CD4-positive, alpha-beta T cell treated with Interleukin-15 for 4 hours (primary cell): ENCODE measurements around the gene PTCD3.

Source experiments
- DNase-seq: peaks from one replicate; pipeline ENCODE4 v3.0.0-alpha.2; 2020; ENCODE audit warnings: low spot score

Gene PTCD3

GRCh38 chr2:86082756-86083155, 23.3 kb upstream of the PTCD3 start:
- DNase-seq, result no peak

- no peak for DNase-seq
Observed at GRCh38 chr2:86087936-86088850, 17.8 kb upstream of the PTCD3 start.

- DNase-seq, result no peak
Observed at GRCh38 chr2:86094229-86094628, 11.8 kb upstream of the PTCD3 start.

- DNase-seq, result no peak
Observed at GRCh38 chr2:86097114-86097896, 8.7 kb upstream of the PTCD3 start.

GRCh38 chr2:86097913-86098312, 8.1 kb upstream of the PTCD3 start:
- no peak for DNase-seq

GRCh38 chr2:86102157-86102556, 3.9 kb upstream of the PTCD3 start:
- DNase-seq, result no peak

- peak; percentile 82 for DNase-seq
Observed at GRCh38 chr2:86105252-86105968, 625 bp upstream of the PTCD3 start, which contains the start of gene POLR1A. TSS of gene POLR1A (minus strand) at chr2:86105886. CDS start at chr2:86105776, 110 bp downstream.

GRCh38 chr2:86107031-86107430, 996 bp downstream of the PTCD3 start:
- DNase-seq, result no peak

GRCh38 chr2:86118130-86118529, 12.1 kb downstream of the PTCD3 start:
- no peak for DNase-seq

- DNase-seq, result no peak
Observed at GRCh38 chr2:86123328-86123925, 17.4 kb downstream of the PTCD3 start.

- no peak for DNase-seq
Observed at GRCh38 chr2:86124683-86125082, 18.6 kb downstream of the PTCD3 start.

- no peak for DNase-seq
Observed at GRCh38 chr2:86134709-86135108, 28.7 kb downstream of the PTCD3 start.

- DNase-seq, result no peak
Observed at GRCh38 chr2:86135653-86136052, 29.6 kb downstream of the PTCD3 start.

- no peak for DNase-seq
Observed at GRCh38 chr2:86136141-86136540, 30.1 kb downstream of the PTCD3 start.

GRCh38 chr2:86138736-86139625, 32.9 kb downstream of the PTCD3 start:
- DNase-seq, result no peak

GRCh38 chr2:86139981-86140380, 33.9 kb downstream of the PTCD3 start:
- peak; percentile 3 for DNase-seq

- DNase-seq, result no peak
Observed at GRCh38 chr2:86140969-86141392, 34.9 kb downstream of the PTCD3 start.

- DNase-seq, result no peak
Observed at GRCh38 chr2:86142436-86143257, 36.6 kb downstream of the PTCD3 start.

- no peak for DNase-seq
Observed at GRCh38 chr2:86143307-86143706, 37.3 kb downstream of the PTCD3 start.
